ENCODE data around the gene CALML5. TPM values are rescaled to one million over a fixed set of nuclear protein-coding genes. Genes with fewer than 3 reads are reported as not detected.

The CALML5 gene
- total RNA-seq, 1 experiment from 2014 or later = not detected

DNA sequence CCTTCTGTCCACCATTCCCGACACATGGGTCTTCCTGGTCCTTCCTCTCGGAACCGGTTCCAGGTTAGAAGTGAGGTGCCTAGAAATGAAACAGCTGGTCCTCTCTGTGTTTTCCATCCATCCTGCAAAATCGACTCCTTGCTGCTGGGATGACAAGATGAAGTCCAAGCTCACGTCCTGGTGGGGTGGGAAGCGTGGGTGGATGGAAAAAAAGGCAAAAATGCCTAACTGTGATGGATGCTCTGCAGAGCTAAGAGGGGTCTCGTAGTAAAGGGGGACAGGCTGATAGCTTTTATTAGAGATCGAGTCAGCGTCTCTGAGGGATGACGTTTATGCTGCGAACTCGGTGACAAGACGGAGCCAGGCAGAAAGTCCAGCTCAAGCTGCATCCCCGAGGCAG lies 14.1 kb downstream of the CALML5 start:
- ChIA-PET POLR2A (interaction anchor here (0.7 to 2.7 kb wide), 5 partner anchors 11 to 100 kb away, joined by 4 to 17 read pairs (median 8); no protein-coding TSS in a partner anchor), CTCF (no interaction called here)
- Mint-ChIP-seq H3K36me3 (ENCODE audit: insufficient read depth, unreplicated experiment) (peaks cover 9% of the 10 kb centered on the region), H3K27me3 (ENCODE audit: insufficient read depth, unreplicated experiment) (no peaks in the 10 kb centered on the region), H3K27ac (ENCODE audit: low read depth, unreplicated experiment) (no peak overlapping the region), H3K4me1 (ENCODE audit: insufficient read depth, unreplicated experiment) (peaks cover 14% of the 10 kb centered on the region), H3K4me3 (ENCODE audit: unreplicated experiment) (no peak overlapping the region), H3K9me3 (ENCODE audit: unreplicated experiment) (no peaks in the 10 kb centered on the region)
- intact Hi-C loops (cut with micrococcal nuclease) = no loop called here
- no peak for DNase-seq (ENCODE audit: unreplicated experiment)
- no TSS peak for BruUV-seq (replicated peaks)
- no peak for TF ChIP-seq CTCF (IDR thresholded peaks at IDR 0.05; ENCODE audit: unreplicated experiment)

DNA sequence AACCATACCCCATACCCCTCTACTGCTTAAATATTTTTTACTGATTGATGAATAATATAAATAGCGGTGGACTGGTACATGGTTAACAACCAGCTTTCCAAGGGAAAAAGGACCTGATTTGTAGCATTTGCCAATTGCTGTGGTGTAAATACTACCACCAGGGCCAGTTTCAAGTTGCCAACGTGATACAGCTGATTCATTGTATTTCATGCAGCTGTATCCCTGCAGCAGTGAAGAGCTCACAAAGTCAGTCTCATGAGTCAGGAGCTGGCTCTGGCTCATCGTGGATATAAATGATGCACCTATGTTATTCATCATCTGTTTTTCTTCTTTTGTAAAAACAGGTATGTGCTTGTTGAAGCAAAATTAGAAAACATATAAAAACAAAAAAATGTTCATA lies 15.2 kb downstream of the CALML5 start:
- peaks cover 9% of the 10 kb centered on the region for H3K36me3 Mint-ChIP-seq (ENCODE audit: insufficient read depth, unreplicated experiment)
- H3K4me3 Mint-ChIP-seq (ENCODE audit: unreplicated experiment) = no peak overlapping the region
- no TSS peak for BruUV-seq (replicated peaks)

GRCh38 chr10:5482016-5482415 lies 17.4 kb downstream of the CALML5 start:
- H3K4me1 Mint-ChIP-seq (ENCODE audit: insufficient read depth, unreplicated experiment) = no peaks in the 10 kb centered on the region
- CTCF ChIA-PET = no interaction called here
- BruUV-seq (replicated peaks) = no TSS peak
- H3K27ac Mint-ChIP-seq (ENCODE audit: low read depth, unreplicated experiment) = no peak overlapping the region
- no peaks in the 10 kb centered on the region for H3K36me3 Mint-ChIP-seq (ENCODE audit: insufficient read depth, unreplicated experiment)
- POLR2A ChIA-PET = no interaction called here
- H3K27me3 Mint-ChIP-seq (ENCODE audit: insufficient read depth, unreplicated experiment) = no peaks in the 10 kb centered on the region
- DNase-seq (ENCODE audit: unreplicated experiment) = no peak
- H3K4me3 Mint-ChIP-seq (ENCODE audit: unreplicated experiment) = no peak overlapping the region
- intact Hi-C loops (cut with micrococcal nuclease) = no loop called here
- no peak for TF ChIP-seq CTCF (IDR thresholded peaks at IDR 0.05; ENCODE audit: unreplicated experiment)
- no peaks in the 10 kb centered on the region for H3K9me3 Mint-ChIP-seq (ENCODE audit: unreplicated experiment)

More for the DNA sequence above, 15.2 kb downstream of the CALML5 start:
- no peak overlapping the region for H3K27ac Mint-ChIP-seq (ENCODE audit: low read depth, unreplicated experiment)
- DNase-seq (ENCODE audit: unreplicated experiment) = peak; percentile 55
- ChIA-PET CTCF (interaction anchor here (0.6 to 1.1 kb wide), 5 partner anchors 17 to 138 kb away, joined by 3 to 5 read pairs (median 3); no protein-coding TSS in a partner anchor), POLR2A (interaction anchor here (0.8 to 2.7 kb wide), 11 partner anchors 9 to 130 kb away, joined by 3 to 17 read pairs (median 4); no protein-coding TSS in a partner anchor)
- no peaks in the 10 kb centered on the region for H3K27me3 Mint-ChIP-seq (ENCODE audit: insufficient read depth, unreplicated experiment)
- H3K4me1 Mint-ChIP-seq (ENCODE audit: insufficient read depth, unreplicated experiment) = peaks cover 12% of the 10 kb centered on the region
- intact Hi-C loops (cut with micrococcal nuclease) = no loop called here
- H3K9me3 Mint-ChIP-seq (ENCODE audit: unreplicated experiment) = no peaks in the 10 kb centered on the region
- no peak for TF ChIP-seq CTCF (IDR thresholded peaks at IDR 0.05; ENCODE audit: unreplicated experiment)

DNA sequence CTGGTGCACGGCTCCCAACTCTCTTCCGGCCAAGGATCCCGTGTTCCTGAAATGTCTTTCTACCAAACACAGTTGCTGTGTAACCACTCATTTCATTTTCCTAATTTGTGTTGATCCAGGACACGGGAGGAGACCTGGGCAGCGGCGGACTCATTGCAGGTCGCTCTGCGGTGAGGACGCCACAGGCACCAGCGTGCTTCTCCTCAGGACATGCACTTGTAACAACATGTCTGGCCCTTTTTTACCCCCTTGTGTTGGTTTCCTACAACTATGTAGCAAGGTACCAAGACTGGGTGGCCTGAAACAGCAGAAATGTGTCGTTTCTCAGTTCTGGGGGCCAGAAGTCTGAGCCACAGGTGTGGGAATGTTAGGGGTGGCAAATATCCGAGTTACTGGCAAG lies 18.2 kb downstream of the CALML5 start:
- no peak overlapping the region for H3K4me3 Mint-ChIP-seq (ENCODE audit: unreplicated experiment)
- ChIA-PET CTCF (no interaction called here), POLR2A (no interaction called here)
- DNase-seq (ENCODE audit: unreplicated experiment) = no peak
- no peaks in the 10 kb centered on the region for H3K4me1 Mint-ChIP-seq (ENCODE audit: insufficient read depth, unreplicated experiment)
- no peaks in the 10 kb centered on the region for H3K27me3 Mint-ChIP-seq (ENCODE audit: insufficient read depth, unreplicated experiment)
- no peak overlapping the region for H3K27ac Mint-ChIP-seq (ENCODE audit: low read depth, unreplicated experiment)
- intact Hi-C loops (cut with micrococcal nuclease) = no loop called here
- BruUV-seq (replicated peaks) = no TSS peak
- TF ChIP-seq CTCF (IDR thresholded peaks at IDR 0.05; ENCODE audit: unreplicated experiment) = no peak
- H3K9me3 Mint-ChIP-seq (ENCODE audit: unreplicated experiment) = no peaks in the 10 kb centered on the region
- H3K36me3 Mint-ChIP-seq (ENCODE audit: insufficient read depth, unreplicated experiment) = no peaks in the 10 kb centered on the region

All from MCF 10A (cell line).